HG02798 (cell line): ENCODE data around the gene RFTN1.
A peak's percentile ranks its signal among the peaks of the same experiment; 100 is the strongest.

Experiments used
- ATAC-seq: cut with Tn5 transposase; IDR thresholded peaks from one replicate; pipeline ENCODE4 v1.9.1; 2021; ENCODE audit warnings: mild to moderate bottlenecking; ENCODE audit not compliant: unreplicated experiment, poor library complexity

Gene RFTN1

DNA sequence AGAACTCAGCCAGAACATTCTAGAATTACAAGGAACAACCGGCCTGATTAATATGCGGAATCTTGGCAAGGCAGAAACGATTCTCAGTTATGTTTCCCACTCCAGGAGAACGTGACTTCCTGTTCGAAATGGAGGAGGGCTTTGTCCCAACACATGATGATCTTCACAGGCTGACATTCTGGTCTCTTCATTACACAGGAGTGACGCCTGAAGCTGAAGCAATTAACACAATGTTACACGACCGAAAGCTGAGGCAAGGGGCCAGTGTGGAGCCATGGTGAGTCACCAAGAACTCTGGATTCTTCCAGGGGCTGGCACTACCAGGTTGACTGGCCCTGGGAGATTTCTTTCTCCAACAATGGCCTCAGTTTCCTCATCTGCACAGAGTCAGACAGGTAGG lies 40.9 kb downstream of the RFTN1 start:
- ATAC-seq = no peak

DNA sequence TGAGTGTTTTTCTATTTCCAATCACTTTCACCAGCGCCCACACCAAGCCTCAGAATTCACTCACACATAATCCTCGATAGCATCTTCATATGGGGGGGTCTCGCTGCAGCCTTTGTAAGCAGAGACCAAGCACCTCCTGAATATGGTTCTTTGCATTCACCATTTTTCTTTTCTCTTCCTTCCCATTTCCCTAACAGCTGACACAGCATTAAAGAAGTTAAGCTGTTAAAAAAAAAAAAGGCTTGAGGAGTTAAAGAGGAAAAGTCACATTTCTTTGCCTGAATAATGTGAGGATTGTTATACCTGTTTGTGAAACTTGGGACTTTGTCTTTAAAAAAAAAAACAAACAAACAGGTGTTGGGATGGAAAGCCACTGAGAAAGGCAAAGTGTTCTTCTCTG lies 41.6 kb downstream of the RFTN1 start:
- no peak for ATAC-seq

DNA sequence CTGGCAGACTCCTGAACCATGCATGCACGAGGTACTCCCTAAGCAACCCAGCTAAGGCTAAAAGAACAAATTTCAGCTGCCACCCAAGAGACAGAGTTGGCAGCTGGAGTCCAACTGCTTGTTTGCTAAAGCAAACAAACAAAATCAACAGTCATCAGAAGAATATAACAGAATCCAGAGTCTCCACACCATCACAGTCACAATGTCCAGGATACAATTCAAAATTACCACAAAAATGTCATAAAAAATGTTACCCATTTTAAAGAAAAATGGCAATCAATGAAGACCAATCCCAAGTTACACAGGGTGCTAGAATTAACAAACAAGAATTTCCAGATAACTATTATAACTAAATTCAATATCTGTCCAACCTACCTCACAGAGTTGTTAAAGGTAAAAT lies 42.9 kb downstream of the RFTN1 start:
- no peak for ATAC-seq

DNA sequence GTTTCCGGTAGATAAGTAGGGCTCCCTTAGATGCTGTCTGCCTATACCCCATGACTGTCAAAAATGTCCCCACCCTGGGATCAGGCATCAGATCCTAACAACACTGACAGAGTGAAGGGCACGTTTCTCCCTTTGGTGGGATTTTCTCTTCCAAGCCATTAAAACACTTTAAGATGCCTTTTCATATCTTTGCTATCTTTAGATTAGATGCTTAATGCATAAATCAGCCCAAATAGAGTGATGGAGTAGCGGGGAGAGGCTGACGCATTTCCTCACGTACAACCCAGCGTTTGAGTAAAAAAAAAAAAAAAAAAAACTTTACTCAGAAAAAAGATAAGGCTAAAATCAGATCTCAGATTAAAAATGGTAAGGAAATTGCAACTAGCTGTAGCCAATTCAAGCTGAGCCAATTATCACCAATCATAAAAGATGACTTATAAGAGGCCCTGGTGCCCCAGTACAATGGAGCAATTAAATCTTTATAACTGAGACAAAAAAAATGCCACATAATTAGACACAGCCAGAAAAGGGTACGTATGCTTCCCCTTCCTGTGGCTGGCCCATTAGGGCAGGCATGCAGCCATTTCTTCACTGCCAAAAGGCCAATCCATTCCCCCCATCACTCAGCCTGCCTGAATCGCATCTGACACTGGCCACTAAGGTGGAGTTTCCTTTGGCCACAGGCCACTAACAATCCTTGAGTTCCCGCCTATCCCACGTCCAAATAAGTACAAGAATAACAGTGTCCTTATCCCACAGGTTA lies 45.0 kb downstream of the RFTN1 start:
- ATAC-seq = no peak

DNA sequence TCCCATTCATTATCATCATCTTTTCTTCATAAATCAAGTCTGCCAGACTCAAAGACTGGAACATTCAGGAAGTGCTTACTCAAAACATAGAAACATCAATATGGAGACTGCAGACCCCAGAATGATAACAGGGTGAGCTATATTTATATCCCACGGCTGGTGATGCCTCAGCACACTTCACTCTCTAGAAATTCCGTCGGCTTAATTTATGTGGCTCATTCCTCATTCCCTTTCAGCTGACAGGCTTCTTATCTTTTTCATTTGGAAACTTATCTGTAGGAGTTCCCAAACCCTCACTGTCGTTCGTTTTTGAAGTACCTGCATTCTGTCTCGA lies 45.5 kb downstream of the RFTN1 start:
- ATAC-seq = no peak

DNA sequence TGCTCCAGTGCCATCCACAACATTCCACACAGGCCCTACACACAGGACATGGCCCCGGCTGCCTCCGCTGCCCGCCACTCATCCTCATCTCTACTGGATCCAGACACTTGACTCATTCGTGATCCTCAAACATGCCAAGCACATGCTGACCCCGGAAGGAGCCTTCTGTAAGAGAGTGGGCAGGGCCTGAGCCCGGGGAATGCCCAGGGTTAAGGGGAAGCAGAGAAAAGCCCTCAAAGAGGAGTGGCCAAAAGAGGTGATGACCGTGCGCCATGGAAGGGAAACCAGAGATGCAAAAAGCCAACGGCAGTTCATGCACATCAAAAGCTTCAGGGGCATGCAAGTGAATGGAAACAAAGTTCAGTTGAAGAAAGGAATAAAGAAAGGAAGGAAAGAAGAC lies 46.1 kb downstream of the RFTN1 start:
- peak; percentile 93 for ATAC-seq

DNA sequence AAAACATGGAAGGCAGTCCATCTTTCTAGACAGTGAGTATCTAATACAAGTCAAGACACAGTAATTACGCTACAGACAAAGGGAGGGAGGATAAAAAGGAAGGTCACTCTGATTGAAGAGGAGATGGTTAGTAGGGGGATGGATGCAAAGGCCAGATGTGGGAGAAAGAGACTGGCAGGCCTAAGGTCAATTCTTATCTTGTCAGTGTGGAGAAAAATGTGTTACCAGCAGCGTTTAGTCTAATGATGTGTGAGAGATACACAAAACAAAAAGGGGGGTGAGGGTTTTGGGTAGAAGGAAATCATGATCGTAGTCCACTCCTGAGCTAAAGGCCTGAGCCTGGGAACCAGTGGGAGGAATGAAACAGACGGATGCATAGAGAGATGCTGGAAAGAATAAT lies 46.7 kb downstream of the RFTN1 start:
- ATAC-seq = no peak

DNA sequence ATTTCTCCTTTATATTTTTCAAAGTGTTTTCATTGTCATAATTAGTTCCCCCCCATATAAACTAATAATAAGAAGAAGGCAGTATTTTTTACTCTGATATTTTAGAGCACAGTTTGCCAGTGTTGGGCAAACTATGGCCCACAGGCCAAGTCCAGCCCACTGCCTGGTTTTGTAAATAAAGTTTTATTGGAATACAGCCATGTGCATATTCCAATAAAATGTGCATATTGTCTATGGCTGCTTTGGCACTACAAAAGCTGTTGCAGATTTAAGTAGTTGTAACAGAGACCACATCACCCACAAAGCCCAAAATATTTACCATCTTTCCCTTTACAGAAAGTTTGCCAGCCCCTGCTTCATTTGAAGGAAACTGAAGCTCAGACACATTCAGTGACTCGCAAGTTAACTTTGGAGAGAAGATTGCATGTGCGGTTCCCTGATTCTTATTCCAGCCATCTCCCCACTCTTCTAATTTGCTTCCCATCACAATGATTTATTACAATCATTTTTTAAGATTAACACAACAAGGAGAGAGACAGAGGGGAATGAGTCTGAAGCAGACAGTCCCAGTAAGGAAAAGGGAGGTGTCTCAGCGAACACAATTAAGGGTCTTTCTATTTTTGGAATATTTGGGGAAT lies 48.9 kb downstream of the RFTN1 start:
- ATAC-seq = no peak

DNA sequence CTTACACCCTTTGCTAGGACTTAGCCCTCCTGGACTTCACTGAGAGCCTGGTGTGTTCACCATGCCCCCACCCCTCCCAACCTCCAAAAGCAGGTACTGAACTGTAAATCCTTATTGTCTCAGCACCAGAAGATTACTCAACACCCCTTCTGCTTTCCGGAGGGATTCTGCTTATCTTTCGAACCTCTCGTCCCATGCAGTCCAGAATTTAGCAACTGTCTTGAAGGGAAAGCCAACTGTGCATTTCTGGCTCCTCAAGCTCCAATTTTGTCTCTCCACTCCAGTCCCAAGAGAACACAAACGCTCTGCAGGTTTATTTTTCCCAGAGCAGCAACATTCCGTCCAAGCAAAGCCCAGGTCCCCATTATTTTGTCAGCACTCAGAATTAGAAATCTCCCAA lies 49.6 kb downstream of the RFTN1 start:
- no peak for ATAC-seq

DNA sequence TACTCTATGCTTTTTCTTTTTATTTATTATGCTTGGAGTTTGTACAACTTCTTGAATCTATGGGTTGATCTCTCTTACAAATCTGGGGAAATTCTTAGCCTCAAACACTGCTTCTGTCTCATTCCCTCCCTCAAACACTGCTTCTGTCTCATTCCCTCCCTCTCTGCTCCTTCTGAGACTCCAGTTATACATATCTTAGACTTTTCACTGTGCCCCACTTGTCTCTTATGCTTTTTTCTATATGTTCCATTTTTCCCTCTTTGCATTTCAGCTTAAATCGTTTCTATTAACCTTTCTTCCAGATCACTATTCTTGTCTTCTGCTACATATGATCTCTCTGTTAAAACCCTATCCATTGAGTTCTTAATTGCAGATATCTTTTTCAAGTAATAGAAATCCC lies 50.4 kb downstream of the RFTN1 start:
- ATAC-seq = no peak

DNA sequence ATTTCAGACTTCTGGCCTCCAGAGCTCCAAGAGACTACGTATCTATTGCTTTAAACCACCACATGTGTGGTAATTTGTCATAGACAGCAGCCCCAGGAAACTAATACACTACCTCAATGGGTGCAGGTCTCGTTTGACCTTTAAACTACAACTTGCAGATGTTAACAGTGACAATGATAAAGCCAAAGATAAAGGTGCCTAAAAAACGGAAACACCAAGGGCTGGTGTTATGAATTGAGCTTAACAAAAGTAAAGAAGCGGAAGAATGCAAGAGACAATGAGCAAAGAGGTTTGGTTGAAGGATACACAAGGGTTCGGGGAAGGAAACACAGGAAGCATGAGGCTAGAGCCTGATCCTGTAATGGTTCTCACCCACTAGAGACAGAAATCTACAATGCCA lies 50.8 kb downstream of the RFTN1 start:
- ATAC-seq = no peak

DNA sequence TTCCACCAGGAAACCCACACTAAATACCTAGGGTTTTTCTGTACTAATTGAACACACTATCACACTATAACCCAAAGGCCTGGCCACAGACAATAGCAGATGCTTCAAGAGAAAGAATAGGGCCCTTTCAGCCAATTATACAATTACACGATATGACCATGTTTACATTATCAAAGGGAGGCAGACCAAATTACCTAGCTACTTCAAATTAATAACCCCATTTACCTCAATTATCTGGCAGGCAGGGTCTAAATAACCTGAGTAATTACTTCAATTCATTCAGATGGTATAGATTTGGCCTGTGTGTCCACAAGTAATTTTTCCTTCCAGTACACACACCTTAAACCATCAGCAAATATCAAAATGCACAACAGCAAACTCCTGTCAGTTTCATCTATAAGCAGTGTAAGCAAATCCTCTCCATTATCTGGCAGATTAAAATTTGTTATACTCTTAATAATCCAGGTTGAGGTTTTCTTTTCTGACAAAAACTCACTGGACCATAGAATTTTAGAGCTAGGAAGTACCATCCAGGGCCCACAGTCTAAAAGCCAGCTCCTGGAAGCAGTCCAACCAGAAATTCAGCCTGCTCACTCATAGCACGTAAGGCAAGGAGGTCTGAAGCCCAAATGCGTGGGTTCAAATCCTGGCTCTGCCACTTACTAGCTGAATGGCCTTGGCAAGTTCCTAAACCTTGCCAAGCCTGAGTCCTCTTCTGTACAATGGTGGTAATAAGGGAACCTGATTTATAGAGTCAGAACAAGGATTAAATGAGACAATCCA lies 51.8 kb downstream of the RFTN1 start:
- no peak for ATAC-seq

DNA sequence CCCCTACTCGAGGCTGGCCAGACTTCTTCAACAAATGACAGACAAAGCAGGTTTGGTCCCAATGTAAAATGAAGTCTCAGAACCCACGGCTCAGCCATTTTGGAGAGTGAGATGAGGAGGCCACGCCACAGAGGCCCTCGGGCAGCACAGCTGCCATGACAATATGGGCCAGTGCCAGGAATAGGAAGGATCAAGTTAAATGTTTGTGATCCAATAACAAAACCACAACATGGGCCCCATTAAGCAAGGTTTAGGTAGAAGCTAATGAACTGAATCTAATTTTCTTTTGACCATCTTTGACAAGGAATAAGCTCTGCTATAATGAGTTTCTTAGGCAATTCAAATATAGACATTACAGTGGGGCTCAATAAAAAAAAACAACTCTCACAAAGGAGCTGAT lies 52.6 kb downstream of the RFTN1 start:
- no peak for ATAC-seq

DNA sequence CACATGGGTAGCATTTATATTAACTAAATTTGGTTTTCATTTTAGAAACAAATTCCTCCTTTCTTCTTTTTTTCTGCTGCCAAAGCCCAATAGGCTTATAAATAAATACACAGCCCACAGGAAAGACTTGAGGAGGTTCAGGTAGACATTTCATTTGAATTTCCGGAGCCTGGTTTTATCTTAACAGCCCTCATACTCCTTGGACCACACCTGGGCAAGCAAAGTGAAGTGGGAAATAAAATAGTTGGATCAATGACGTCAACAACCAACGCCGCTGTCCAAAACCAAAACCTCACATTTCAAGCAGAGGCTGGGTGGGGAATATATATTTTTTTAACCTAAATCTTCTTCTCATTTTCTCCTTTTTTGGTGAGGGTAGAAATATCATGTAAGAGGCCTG lies 53.2 kb downstream of the RFTN1 start:
- ATAC-seq = no peak

DNA sequence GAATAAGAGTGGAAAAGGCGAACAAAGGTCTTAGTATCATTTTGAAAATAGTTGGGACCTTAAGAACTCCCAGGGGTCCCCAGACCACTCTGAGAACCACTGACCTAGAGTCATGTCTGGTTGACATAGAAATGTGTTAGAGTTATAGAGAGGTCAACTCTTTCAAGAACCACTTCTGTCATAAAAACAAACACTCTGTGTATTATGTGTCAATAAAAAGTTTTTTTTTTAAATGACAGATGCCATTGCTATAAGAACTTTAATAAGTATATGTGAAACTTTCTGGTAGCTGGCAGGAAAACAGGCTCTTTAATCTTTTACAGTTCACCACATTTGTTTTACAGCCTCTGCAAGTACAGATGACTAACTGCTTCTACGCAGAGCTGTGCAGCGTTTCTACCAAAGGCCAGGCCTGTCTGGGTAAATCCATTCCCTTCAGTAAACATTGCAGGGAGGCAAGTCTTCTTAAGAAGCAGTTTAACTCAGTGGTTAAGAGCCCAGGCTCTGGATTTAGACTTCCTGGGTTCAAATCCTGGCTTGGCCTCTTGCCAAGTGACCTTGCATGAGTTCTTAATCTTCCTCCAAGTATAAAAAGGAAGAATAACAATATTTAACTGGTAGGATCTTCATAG lies 56.6 kb downstream of the RFTN1 start:
- no peak for ATAC-seq

DNA sequence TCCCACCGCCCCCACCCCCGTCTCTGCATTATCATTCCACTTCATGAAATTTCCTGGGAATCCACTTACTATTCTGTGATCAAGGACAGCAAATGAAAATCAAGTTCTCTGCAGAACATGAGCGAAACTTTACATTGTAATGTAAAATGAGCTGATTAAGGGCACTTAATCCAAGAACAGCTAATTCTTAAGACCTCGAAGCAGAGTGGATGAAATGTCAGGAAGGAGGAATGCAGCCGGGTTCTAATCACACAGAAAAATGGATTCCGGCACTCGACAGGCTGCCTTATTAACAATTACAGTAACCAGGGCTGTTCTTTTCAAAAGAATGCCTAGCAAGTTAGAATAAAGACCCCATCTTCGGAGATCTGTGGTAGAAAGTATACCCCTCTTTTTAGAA lies 57.5 kb downstream of the RFTN1 start:
- ATAC-seq = no peak

DNA sequence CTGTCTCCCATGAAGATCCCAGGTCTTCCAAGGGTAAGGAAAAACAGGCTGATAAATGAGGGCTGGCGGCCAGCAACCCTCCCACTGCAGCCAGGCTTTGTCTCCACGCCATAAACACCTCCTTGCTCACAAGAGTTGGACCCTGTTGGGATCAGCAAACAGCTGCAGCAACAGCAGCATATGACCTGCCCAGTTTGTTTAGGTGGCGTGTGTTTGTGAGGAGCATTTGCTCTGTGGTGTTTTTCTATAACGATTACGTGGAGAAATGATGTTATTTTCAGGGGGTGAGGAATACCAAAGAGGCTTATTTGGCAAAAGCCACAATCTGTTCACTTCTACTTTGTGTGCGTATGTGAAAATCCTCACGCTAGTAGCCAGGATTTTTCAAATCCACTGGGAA lies 58.5 kb downstream of the RFTN1 start:
- ATAC-seq = no peak

DNA sequence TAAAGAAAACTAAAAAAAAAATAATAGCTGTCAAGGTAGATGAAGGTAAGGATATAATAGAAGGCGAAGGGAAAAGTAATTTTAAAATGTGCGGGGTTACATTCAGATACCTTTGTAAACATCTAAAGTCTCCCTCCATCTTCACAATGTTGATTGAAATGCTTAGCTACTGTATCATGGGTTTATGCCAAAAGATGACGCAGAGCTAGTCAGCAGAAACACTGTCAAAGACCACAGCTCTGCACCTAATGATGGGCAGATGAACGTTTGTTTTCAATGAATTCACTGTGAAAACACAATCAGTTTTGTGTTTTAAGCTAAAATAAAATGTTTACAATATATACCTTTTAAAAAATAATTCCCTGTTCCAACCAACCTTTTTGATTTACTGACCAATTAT lies 61.2 kb downstream of the RFTN1 start:
- ATAC-seq = no peak

DNA sequence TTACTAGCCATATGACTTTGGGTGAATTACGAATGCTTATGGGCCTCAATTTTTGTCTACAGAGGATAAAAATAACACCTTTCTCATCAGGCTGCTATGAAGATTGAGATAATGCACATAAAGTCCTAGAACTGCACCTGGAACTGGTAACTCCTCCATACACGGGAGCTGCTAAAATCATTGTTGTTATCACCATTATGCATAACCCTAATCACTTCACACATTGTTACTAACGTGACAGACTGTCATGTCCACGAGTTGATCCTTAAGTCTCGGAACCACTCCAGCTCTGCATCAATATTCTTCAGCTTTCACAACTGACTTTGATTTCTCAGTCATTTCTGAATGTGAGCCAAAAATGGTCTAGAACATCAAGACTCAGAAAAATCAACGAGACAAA lies 64.1 kb downstream of the RFTN1 start:
- no peak for ATAC-seq

DNA sequence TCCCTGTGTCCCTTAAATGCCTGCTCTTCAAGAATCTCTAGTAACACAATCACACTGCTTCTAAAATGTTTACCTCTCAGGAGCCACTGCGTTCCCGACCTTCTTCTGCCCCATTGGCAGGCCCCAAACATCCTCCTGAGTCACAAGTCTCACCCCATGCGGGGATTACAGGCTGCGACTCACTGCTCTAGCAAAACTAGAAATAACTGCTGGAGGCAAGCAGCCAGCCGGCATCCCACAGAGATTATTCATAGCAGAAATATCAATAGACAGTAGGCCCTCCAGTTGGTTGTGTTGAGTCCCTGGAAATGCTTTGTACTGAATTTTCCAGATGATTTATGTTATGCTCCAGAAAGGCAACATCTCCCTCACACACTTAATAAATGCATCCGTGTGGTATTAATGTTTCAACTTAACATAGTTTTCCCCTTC lies 64.8 kb downstream of the RFTN1 start:
- ATAC-seq = no peak

DNA sequence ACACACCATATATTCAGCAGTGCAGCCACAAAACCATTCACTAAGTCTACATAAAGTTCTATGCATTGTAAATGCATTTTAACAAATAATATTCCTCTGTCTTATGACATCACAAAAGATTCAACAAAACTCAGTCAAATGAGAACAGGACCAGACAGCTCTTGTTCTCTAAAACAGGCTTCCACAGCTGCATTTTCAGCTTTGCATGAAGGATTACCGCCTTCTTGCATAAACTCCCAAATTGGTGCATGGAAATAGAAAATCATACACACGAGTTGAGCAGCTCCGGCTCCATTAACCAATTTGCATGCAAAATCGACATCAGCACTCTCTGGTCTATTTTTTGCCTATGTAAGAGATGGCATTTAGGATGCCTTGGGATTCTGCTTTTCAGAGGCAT lies 66.4 kb downstream of the RFTN1 start:
- no peak for ATAC-seq
